Stimulated activated CD4-positive, alpha-beta T cell treated with anti-CD3 and anti-CD28 coated beads, TNF-alpha, amount 100 ng/mL, for 24 hours (primary cell): ENCODE measurements around the gene TMEM107.
"Not testable (repeated sequence)": the region's sequence is repeated elsewhere in the genome, so short reads cannot be mapped to it uniquely, and the experiment has no call there.

Source experiments
- DNase-seq, 3 experiments: peaks; one replicate each; pipeline ENCODE4 v3.0.0-alpha.2; 2020; ENCODE audit warnings: low read depth in 3 of 3

Gene TMEM107

DNA sequence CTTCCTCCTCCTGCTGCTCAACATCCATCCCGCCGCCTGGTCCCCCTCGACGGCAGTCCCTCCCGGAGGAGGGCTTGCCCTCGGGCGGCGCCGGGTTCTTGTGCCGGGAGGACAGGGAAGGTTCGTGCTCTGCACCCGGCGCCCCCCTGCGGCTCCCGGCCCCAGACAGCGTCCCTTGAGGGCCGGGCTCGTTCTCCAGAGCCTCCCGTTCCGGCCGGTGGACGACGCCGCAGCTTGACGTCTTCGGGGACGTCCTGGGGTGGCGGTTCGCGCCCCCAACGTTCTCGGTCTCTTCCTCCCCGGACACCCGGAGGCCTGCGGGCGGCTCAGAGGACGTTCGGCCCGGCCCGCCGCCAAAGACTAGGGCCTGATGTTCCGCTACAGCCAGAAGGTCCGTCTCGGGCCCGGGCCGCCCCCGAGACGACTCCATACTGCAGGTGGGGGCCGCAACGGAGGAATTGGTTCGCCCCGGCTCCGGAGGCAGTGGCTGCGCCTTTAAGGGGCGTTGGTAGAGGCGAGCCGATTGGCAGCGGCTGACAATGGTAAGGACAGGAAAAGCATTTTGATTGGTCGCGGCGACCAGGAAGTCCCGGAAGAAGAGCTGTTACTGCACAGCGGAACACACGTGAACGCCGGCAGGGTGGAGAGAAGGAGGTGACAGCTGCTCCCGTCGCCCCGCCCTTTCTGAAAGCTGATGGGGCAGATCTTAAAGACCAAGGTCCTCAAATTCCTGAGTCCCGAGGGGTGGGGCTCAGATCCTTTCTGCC, 13.7 kb upstream of the TMEM107 start, which contains the start of gene BORCS6:
Gene BORCS6 (minus strand): TSS at position 470 of the 767 bp plus-strand sequence. CDS start 40 bp downstream, at position 430.
- DNase-seq: peak; percentile 86 to 94 (median 90)

DNA sequence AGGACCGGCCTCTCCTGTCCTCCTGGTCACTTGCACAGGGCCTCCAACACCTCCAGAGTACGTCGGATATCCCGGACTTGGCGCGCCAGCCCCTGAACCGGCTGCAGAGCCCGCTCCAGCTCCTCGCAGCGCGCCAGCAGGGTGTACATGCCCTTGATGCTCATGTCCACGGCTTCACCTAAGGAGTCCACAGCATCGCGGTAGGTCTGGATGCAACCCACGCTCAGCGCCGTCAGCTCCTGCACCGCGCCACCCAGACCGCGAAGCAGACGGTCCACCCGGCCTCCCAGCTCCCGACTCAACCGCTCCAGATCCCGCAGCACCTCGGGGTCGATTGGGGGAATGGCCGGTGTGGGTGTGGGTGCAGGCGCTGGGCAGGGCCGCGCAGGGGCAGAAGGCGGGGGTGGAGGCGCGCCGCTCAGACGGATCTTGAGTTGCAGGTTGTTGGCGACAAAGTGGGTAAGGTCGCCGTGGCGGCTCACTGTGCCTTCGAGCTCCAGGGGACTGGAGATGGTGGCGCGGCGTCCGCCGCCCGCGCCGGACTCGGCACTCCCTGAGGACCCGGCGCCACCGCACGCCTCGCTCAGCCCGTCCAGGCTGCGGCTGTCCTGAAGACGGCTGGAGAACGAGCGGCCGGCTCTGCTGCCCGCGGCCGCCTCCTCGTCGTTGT, 13.0 kb upstream of the TMEM107 start:
- no peak for DNase-seq

DNA sequence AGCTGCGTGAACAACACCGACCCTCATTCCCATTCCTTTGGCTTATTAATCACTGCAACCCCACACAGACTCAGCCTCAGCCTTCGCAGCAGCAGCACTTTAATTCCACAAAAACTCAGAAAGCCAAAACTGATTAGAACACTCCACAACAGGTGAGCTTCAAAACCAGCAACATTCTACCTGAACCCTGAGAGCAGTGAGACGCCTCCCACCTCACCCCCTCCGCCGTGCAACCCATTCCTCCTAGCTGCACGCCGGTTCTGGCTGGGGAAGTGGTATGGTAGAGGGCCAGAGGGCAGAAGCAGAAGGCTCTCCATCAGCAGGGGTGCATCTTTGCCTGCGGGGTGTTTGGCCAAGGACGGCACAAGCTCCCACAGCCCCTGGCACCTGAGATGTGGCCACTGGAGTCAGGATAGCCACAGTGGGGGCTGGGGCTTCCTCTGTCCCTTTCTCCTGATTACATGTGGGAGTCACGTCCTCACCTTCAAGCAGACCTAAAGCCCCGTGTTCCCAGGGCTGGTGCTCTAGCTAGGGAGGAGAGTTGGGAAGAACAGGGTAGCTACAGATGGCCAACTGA, 12.2 kb upstream of the TMEM107 start:
- DNase-seq: no peak

DNA sequence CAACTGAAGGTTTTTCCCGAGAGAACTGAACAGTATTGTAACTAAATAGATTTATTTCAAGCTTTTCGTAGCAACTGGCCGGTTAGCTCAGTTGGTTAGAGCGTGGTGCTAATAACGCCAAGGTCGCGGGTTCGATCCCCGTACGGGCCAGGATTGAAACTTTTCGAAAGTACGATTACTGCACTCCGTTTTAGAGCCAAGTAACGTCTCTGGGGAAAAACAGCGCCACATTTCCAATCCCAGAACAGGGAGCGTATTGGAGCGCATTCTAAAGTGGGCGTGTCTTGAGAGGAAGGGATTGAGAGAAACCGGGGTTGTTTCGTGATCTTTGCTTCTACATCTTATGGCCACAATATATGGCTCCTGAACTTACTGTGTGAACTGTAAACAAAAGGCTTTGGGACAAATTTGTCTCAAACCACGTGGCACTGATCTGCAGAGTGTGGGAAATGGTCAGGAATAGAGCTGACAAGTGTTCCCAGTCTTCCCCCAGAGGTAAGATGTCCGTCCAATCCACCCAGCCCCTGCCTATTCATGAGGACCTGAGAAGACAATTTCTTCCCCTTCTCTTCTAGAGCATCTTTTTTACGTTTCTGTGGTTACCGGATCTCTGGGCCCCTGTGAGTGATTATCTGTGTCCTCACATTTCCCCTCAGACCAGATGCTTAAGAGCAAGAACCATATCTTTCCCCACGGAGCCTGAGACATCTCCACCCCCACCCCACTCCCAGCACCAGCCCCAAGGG, 11.5 kb upstream of the TMEM107 start:
- peak; percentile 84 to 94 (median 88) for DNase-seq

DNA sequence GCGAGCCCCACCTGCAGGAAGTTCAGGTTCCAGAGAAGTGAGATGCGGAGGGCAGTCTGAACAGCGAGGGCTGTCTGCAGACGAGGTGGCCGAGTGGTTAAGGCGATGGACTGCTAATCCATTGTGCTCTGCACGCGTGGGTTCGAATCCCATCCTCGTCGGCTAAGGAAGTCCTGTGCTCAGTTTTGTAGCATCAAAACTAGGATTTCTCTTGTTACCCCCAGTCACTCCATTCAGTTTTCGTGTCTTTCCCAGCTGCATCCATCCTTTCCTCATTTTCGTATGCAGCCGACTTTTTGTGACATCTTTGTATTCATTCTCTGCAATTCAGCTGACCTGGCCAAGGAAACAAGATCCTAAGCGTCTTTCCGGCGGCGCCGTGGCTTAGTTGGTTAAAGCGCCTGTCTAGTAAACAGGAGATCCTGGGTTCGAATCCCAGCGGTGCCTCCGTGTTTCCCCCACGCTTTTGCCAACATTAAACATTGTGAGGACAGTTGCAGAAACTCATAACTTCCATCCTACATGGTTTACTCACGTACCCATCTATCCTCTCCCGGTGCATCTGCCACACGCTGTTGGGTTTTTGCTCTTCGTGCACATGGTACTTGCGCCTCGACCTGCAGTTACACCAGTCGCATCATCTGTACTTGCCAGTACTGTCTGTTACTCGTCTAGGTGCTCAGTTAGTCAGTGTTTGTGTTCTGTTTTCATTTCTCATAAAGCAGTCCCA, 10.8 kb upstream of the TMEM107 start:
- peak; percentile 88 to 98 (median 94) for DNase-seq

DNA sequence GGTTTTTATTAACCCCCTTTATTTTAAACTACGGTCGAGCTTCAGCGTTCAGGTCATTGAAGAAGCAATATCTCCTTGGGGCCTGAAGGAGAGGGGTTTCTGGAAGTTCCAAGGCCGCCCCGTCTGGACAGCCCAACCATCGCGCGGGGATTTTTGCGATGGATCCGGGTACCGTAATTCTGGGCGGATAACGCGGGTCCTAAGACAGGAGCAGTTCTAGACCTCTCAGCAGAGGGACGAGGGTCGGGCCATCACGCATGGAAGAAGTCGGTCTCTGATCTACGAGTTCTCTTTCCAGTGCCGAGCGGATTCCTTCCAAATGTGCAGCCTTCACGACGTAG, 10.2 kb upstream of the TMEM107 start:
- DNase-seq: no peak

DNA sequence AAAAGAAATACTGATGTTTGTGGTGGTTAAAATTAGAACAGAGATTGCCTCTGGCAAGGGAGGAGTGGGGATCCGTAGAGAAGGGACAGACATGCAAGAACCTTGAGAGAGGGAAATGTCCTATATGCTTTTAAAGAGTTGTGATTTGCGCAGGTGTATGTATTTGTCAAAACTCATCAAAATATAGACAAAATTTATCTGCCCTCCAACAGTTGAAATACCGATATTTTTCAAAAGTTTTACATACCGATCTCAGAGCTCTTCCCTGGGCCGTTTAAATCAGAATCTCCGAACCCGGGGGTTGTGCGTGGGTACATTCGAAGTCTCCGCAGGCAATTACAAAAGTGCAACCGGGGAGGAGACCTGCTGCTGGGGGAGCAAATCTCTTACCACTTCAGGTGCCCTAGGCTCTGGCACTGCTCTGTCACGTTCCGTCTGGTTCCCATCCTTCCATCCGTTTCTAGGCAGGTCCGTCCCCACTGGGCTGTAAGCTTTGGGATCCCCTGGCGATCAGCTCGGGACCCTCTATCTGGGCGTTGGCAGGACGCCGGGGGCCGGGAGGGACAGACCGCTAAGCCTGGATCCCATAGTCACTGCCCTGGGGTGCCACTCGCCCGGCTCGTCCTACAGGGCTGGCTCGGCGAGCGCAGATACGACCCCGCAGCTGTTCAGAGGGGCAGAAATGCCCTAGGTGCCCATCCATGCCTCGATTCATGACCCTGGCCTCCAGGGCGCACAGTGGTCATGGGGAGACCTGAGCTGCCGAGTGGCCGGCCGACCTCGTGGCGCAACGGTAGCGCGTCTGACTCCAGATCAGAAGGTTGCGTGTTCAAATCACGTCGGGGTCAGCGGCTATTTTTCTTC, 9.6 kb upstream of the TMEM107 start:
- DNase-seq: peak; percentile 88 to 91 (median 90)

DNA sequence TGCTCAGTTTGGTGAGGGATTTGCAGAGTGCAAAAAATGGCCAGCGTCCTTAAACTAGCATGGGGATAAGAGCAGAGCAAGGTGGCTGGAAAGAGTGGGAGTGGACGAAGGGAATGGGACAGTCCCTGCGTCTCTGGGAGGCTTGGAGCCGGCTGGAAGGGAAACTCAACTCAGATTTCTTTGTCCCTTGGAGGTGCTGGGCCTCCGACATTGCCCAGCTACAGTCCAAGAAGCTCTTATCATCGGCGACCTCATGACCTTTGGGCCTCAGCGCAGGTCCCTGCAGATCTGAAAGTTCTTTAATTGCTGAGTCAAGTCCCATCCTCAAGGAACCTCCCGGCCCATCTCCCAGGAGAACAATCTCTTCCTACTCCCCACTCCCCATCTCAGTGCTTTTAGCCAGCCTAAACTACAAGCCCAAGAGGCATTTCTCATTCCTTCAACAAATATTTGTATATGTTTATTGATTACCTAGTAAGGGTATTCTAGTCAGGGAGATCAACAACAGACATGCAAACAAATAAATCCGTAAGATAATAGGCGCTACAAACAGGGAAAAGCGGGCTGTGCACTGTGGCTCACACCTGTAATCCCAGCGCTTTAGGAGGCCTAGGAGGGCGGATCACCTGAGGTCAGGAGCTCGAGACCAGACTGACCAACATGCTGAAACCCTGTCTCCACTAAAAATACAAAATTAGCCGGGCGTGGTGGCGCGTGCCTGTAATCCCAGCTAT, 985 bp upstream of the TMEM107 start:
- DNase-seq: no peak

DNA sequence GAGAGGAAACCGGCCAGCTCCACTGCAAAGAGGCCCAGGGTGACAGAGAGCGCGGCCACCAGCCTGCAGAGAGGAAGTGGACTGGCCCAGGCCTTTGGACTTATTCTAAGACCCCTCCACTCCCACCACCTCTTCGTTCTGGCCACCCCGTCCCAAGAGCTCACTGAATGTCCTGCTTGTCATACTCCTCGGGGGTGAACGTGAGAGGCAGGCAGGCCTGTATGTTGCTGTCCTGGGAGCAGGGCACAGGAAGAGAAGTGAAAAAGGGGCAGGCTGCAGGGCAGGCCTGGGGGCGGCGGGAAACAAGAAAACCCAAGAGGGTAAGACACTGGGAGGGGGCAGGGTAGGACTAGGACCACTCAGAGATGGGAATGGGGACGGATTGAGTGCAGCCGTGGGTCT, 384 bp downstream of the TMEM107 start:
- DNase-seq: no peak

DNA sequence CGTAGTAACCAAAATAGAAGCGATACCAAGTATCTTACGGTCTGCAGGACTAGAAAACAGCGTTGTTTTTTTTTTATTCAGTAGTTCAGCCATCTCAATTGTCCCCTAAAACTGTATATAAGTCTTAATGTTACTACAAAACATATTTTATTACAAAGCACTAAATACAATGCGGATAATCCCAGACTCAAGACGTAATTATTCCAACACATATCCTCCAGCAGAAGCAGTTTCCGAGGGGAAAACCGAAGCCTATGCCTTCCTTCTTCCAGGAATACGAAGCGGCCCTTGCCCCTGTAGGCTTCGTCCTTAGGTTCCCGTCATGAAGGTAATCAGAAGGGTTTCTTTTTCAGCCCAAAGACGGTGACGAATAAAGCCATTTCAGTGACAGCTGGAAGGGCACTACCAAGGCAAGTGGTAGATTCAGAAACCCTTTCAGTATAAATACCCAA, 2.3 kb downstream of the TMEM107 start:
- no peak for DNase-seq

DNA sequence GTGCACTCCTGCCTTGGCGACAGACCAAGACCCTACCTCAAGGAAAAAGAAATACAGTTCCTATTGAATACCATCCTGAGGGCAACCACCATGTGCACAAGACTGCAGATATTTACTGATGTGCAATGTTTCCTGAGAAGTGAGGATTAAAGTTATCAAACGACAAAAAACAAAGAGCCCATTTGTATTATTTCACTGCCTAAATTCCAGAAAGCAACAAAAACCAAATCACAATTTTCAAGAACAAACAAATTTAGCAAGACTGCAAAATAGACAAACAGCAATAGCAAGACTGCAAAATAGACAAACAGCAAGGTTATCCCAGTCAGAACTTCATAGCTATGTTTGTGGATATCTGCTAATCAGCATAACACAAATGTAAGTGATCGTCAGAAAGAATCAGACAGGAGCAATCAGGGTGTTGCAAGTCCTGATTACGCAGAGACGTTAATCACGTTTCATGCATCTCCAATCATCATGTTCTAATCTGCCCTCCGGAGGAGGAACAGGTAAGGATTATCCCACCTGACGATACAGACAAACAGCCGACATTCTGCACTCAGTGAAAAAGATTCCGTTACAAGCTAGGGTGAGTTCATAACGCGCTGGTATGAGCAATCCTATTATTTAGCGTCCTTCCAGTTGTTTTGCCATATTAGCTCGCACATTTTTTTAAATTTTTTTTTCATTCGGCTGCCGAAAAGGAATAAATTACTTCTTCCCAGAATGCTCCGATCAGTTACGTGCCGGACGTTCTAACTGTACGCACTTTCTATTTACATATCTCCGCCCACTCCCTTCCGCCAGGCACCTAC, 2.9 kb downstream of the TMEM107 start:
- peak; percentile 60 to 85 (median 76) for DNase-seq

DNA sequence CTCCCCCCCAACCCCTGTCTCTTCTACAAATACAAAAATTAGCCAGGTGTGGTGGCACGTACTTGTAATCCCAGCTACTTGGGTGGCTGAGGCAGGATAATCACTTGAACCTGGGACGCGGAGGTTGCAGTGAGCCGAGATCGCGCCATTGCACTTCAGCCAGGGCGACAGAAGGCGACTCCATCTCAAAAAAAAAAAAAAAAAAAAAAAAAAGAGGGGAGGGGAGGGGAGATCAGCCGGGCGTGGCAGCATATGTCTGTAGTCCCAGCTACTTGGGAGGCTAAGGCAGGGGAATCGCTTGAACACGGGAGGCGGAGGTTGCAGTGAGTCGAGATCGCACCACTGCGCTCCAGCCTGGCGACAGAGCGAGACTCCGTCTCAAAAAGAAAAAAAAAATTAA, 6.0 kb downstream of the TMEM107 start:
- DNase-seq: not testable (repeated sequence)

DNA sequence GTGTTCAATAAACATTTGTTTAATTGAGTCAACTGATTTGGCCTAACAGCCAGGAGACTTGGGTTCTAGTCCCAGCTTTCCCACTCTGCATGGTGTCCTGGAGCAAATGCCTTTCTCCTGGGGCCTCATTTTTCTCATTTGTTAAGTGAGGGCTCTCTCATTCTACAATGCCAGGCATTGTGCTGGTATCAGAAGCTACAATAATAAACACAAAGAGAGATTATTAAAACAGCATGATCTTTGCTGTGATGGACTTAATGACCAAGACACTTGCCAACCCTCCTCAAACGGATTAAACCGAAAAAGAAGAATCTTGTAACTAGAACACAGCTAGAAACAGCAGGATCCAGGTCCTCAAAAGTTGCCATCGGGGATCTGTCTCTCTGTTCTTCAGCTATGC, 8.7 kb downstream of the TMEM107 start:
- no peak for DNase-seq

DNA sequence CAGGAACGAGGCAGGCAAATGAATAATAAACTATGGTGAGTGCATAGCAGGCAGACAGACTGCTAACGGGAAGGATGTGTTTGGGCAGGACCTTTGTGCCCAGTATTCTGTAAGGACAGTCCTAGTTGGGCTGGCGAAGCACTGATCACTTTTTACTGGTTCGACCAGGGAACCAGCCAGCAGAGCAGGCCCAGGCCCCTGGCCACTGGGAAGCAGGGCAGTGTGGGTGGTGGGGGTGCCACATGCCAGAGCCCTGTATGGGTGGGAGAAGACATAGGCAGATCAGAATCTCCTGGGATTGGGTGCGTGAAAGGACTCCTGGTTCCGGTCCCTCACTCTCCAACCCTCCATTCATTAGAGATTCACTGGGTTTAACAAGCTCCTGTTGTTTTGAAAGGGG, 9.4 kb downstream of the TMEM107 start:
- no peak for DNase-seq

DNA sequence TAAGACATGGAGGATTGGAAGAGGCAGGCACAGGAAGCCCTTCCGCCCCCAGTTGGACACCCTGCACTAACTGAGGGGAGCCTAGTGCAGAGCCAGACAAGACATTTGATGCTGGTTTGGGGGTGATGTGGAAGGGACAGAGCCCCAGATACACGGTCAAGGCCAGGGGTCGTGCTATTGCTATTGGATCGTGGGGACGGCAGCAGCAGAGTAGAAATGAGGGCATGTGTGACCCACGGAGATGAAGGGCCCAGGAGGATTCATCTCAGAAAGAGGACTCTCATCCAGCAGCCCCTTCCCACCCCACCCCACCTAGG, 11.4 kb downstream of the TMEM107 start:
- no peak for DNase-seq

DNA sequence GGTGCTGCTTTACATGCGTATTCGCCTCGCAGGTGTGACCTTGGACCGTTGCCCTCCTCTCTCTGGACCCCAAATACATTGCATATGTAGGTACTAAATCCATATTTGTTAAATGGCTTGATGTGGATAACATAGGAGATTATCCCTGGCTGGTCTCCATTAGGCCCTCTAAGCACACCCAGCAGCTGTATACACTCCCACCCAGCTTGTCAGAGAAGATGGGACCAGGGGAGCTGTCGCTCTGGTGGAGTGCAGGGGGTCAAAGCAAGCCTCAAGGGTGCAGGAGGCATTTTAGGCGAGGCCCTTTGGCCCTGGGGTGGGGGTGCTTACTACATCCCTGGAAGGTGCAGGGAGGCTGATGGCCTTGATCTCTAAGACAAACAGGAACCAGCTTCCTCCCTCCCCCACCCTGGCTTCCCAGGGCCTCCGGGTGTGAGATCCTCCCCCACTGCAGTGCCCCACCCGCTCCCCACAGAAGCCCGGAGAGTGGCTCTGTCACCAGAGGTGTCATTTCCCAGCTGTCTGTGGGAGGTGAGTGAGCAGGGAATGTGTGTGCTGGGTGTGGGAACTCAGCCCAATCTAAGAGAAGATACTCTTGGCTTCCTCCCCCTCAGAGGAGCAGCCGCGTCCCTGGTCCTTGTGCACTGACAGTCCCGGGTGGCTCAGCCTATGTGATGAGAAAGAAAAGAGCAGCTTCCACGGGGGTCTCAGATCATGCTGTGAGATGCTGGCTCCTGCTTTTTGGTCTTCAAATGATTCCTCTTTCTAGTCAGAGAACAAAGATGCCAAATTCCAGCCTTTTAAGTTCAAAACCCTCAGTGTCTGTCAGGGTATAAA, 12.0 kb downstream of the TMEM107 start:
- peak; percentile 46 to 82 (median 62) for DNase-seq

DNA sequence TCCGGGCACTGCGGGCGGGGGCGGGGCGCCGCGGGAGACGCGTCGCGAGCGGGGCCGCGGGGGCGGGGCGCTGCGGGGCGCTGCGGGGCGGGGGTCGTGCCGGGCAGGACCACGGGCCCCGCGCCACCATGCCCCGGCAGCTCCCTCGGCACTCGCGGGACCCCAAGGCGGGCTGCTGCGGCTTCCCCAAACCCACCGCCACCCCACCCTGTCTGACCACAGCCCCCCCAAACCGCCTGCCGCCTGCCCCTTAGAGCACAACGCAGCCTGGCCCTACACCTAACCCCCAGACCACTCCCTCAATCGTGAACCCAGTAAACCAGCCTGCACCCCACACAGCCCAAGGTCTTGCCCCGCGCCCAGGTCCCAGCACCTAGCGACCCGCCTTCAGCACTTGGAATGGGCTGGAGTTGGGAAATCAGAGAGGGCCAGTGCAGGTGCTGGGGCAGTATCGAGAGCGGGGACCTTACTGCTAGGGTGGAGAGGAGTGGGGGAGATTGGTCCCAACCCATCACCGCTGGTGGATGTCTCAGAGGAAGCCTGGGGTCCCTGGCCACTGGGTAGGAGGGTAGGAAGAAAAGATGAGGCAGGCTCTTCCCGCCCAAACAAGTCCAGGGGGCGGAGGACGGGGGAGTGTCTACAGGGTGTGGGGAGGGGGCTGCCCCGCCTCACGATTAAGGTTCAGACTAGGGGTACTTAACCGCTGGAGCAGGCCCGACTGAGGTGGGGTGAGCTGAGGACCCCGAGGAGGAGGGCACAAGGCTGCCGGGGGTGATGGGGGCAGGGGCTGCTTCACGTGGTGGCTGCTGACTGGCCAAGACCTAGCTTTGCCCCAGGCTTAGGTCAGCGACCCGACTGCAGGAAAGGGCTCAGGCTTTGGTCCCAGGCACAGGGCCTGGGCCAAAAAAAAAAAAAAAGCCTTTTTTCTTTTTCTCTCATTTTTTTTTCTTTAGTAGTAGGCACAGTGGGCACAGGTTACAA, 12.9 kb downstream of the TMEM107 start:
- DNase-seq: no peak
